ENCODE results near the gene WIPF1.
A peak's percentile ranks its signal among the peaks of the same experiment; 100 is the strongest.

The WIPF1 gene

GRCh38 chr2:174621323-174621722 lies 23.7 kb upstream of the WIPF1 start:
- no peak for DNase-seq (ENCODE audit: low spot score)

- DNase-seq (ENCODE audit: low spot score): no peak
Observed at GRCh38 chr2:174618179-174618578, 20.6 kb upstream of the WIPF1 start.

- DNase-seq (ENCODE audit: low spot score): peak; percentile 45
Observed at GRCh38 chr2:174617718-174618117, 20.1 kb upstream of the WIPF1 start.

GRCh38 chr2:174617120-174617519 lies 19.5 kb upstream of the WIPF1 start:
- DNase-seq (ENCODE audit: low spot score): no peak

GRCh38 chr2:174615871-174616436 lies 18.4 kb upstream of the WIPF1 start:
- DNase-seq (ENCODE audit: low spot score): no peak

GRCh38 chr2:174614261-174614660 lies 16.7 kb upstream of the WIPF1 start:
- no peak for DNase-seq (ENCODE audit: low spot score)

GRCh38 chr2:174613531-174613930 lies 15.9 kb upstream of the WIPF1 start:
- no peak for DNase-seq (ENCODE audit: low spot score)

GRCh38 chr2:174612970-174613369 lies 15.4 kb upstream of the WIPF1 start:
- DNase-seq (ENCODE audit: low spot score): no peak

- DNase-seq (ENCODE audit: low spot score): no peak
Observed at GRCh38 chr2:174611854-174612253, 14.2 kb upstream of the WIPF1 start.

GRCh38 chr2:174611006-174611405 lies 13.4 kb upstream of the WIPF1 start:
- no peak for DNase-seq (ENCODE audit: low spot score)

GRCh38 chr2:174610243-174610995 lies 12.8 kb upstream of the WIPF1 start:
- no peak for DNase-seq (ENCODE audit: low spot score)

GRCh38 chr2:174609261-174609660 lies 11.7 kb upstream of the WIPF1 start:
- no peak for DNase-seq (ENCODE audit: low spot score)

- no peak for DNase-seq (ENCODE audit: low spot score)
Observed at GRCh38 chr2:174608866-174609214, 11.2 kb upstream of the WIPF1 start.

- DNase-seq (ENCODE audit: low spot score): peak; percentile 71
Observed at GRCh38 chr2:174607989-174608865, 10.6 kb upstream of the WIPF1 start.

GRCh38 chr2:174607584-174607983 lies 10.0 kb upstream of the WIPF1 start:
- no peak for DNase-seq (ENCODE audit: low spot score)

GRCh38 chr2:174606336-174606735 lies 8.7 kb upstream of the WIPF1 start:
- peak; percentile 71 for DNase-seq (ENCODE audit: low spot score)

- no peak for DNase-seq (ENCODE audit: low spot score)
Observed at GRCh38 chr2:174605687-174606086, 8.1 kb upstream of the WIPF1 start.

- DNase-seq (ENCODE audit: low spot score): peak; percentile 81
Observed at GRCh38 chr2:174603280-174603679, 5.7 kb upstream of the WIPF1 start.

GRCh38 chr2:174602745-174603144 lies 5.1 kb upstream of the WIPF1 start:
- no peak for DNase-seq (ENCODE audit: low spot score)

GRCh38 chr2:174600349-174600748 lies 2.7 kb upstream of the WIPF1 start:
- peak; percentile 65 for DNase-seq (ENCODE audit: low spot score)

- DNase-seq (ENCODE audit: low spot score): no peak
Observed at GRCh38 chr2:174599310-174599921, 1.8 kb upstream of the WIPF1 start.

GRCh38 chr2:174597009-174597344 lies 627 bp downstream of the WIPF1 start:
- no peak for DNase-seq (ENCODE audit: low spot score)
